ENCODE measurements around the gene TTC7B.

The TTC7B gene

GRCh38 chr14:90483117-90483516 is 333.1 kb downstream of the TTC7B start:
- POLR2A ChIA-PET, result no interaction called here
- CTCF ChIA-PET, result no interaction called here
- DNase-seq (ENCODE audit: low read depth, low spot score), result no peak
- no peak for TF ChIP-seq CTCF (IDR thresholded peaks at IDR 0.05; ENCODE audit: insufficient read depth, low read length, missing control alignments)
- H3K4me3 ChIP-seq (ENCODE audit: low read depth, low read length), result no peak overlapping the region

- H3K4me3 ChIP-seq (ENCODE audit: low read depth, low read length), result no peak overlapping the region
- CTCF ChIA-PET, result no interaction called here
- no peak for DNase-seq (ENCODE audit: low read depth, low spot score)
- no peak for TF ChIP-seq CTCF (IDR thresholded peaks at IDR 0.05; ENCODE audit: insufficient read depth, low read length, missing control alignments)
- POLR2A ChIA-PET, result no interaction called here
Observed at GRCh38 chr14:90475298-90475697, 340.9 kb downstream of the TTC7B start.
